GM21619 (cell line): ENCODE results near the gene HOATZ.

Experiments
- ATAC-seq: cut with Tn5 transposase; IDR thresholded peaks from one replicate; pipeline ENCODE4 v1.9.1; 2021; ENCODE audit not compliant: unreplicated experiment

Gene HOATZ

DNA sequence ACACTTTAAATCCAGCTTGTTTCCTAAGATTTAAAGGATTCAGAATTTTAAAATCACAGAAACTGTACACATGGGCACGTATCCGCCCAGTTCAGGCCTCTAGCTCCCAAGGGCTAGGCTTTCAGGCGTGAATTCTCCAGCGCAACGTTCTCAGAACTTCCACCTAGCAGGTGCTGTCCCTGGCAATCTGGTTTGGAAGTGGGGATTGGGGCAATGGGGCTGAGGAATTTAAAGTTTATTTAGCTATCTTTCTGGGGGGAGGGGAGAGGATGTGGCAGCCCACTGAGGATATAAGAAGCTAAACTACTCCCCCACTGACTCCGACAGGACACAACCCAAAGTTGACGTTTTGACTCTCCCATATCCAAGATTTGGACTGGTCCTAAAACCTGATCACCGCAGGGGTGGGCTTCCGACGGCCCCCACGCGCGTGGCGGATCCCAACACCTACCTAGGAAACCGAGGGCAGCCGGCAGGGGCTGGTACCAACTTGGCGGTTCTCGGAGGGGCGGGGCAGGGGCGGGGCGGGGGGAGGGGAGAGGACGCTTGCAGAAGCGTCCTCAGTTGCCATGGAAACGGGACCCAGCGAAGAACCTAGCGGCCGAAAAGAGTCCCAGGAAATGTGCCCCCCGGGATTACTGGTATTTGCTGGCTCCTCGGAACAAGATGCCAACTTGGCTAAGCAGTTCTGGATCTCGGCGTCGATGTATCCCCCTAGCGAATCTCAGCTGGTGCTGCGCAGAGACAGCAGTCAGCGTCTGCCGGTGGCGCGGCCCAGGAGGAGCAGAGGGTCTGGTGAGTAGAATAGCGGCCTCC is at the start of gene HOATZ:
Gene HOATZ (plus strand): TSS at position 563 of the 816 bp plus-strand sequence. CDS start 7 bp downstream, at position 570.
- no peak for ATAC-seq

GRCh38 chr11:111465400-111465799 is 49.2 kb upstream of the HOATZ start:
- ATAC-seq: no peak

- no peak for ATAC-seq
Measured at GRCh38 chr11:111466615-111467014, 48.0 kb upstream of the HOATZ start.

DNA sequence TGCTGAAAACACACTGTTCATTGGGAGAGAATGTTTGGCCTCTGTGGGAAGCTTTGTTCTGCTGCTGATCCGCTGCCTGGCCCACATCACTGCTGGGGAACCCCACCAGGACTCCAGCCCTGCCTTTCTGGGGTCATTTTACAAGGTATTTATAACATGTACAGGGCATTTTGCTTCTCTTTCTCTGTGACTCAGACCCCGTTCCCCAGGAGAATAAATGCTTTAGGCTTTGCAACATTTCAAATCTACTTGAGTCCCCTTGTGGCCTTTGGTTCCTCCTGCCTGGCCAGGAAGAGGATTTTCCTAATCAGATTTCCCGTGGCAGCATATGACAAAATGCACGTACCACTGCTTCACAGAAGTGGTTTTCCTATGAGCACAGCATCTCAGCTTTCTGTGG is 45.4 kb upstream of the HOATZ start:
- no peak for ATAC-seq

GRCh38 chr11:111472228-111472627 is 42.4 kb upstream of the HOATZ start:
- ATAC-seq: no peak

- ATAC-seq: no peak
Measured at GRCh38 chr11:111474432-111474831, 40.1 kb upstream of the HOATZ start.

DNA sequence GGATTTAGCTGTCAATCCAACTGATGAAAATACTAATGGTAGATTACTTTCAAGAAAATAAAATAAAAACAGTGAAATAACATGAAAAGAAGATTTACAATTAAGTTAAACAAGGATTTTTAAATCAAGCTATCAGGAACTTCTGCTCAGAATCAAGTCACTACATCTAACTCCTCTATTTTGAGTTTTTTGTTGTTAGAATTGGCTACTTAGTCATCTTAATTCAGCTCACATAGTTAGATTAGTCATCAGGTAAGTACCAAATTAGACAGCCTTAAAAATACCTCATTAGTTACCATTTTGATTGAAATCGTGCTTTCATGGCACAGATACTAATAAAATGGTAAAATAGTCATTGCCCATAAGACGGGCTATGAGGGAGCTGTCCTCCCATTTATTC is 38.2 kb upstream of the HOATZ start:
- ATAC-seq: no peak

- no peak for ATAC-seq
Measured at GRCh38 chr11:111476956-111477355, 37.6 kb upstream of the HOATZ start.

GRCh38 chr11:111477898-111478297 is 36.7 kb upstream of the HOATZ start:
- ATAC-seq: no peak

GRCh38 chr11:111479666-111480065 is 34.9 kb upstream of the HOATZ start:
- no peak for ATAC-seq

DNA sequence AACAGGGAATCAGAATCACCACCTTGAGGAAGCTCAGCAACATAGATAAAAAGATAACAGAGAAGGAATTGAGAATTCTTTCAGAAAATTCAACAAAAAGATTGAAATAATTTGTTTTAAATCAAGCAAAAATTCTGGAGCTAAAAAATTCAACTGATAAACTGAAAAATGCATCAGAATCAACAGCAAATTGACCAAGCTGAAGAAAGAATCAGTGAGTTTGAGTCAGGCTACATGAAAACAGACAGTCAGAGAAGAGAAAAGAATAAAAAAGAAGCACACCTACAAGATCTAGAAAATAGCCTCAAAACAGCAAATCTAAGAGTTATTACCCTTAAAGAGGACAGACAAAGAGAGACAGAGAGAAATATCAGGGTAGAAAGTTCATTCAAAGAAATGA is 31.1 kb upstream of the HOATZ start:
- ATAC-seq: no peak

DNA sequence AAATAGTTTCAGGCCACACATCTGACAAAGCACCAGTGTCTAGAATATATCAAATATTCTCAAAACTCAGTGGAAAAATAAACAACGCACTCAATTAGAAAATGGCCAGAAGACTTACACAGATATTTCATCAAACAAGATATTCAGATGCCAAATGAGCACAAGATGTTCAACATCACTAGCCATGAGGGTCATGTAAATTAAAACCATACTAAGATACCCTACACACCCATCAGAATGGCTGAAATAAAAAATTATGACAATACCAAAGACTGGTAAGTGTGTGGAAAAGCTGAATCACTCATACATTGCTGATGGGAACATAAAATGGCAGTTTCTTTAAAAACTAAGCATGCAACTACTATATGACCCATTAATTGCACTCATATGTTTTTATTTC is 24.1 kb upstream of the HOATZ start:
- ATAC-seq: no peak

DNA sequence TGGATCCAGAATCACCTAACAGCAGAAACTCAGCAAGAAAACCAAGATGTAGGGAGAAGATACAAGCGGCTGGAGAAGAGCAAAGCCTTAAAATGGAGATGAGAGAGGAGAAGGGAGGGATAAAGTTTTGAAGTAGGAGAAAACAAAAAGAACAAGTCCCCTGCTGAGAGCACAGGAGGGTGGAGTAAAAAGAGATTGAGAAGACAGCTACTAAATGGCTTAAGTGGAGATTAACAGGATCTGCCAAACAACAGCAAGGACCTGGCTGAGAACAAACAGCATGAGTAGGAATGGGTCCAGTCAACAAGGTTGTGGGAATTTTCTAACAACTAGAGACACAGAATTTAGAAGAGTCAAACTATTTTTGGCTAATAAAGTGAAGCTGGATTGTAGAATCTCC is 20.5 kb upstream of the HOATZ start:
- ATAC-seq: no peak

- ATAC-seq: no peak
Measured at GRCh38 chr11:111499483-111499882, 15.1 kb upstream of the HOATZ start.

DNA sequence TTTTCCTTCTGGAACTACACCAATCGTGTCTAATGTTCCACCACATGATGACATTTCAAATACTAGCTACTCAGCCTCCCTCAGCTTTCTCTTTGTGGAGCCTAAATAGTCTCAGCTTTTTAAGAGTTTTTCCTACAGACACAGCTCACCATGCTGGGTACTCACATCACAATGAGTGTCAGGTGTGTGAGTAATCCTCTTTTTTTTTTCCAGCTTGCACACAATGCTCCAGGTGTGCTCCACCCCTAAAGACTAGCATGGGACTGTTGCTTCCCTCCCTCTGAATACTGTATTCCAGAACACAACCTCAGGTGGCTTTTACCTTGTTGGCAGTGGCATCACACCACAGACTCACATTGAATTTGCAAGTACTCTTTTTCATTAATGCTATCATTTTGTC is 14.1 kb upstream of the HOATZ start:
- no peak for ATAC-seq

DNA sequence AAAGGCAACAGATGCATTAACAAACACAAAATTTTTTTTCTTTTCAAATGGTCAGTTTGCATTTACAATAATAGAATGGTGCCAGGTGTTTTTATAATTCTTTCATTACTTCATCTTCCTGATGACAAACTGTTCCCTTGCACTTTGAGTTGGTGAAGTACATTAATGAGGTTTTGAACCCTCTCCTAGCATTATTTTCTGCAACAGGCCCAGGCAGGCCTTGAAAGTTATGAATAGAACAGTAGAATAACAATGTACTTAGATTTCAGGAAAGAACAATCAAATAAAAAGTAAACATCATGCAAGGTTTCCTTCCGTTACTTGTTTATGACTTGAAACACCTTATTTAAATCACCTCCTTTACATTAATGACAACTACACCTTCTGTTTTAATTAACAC is 12.0 kb upstream of the HOATZ start:
- no peak for ATAC-seq

DNA sequence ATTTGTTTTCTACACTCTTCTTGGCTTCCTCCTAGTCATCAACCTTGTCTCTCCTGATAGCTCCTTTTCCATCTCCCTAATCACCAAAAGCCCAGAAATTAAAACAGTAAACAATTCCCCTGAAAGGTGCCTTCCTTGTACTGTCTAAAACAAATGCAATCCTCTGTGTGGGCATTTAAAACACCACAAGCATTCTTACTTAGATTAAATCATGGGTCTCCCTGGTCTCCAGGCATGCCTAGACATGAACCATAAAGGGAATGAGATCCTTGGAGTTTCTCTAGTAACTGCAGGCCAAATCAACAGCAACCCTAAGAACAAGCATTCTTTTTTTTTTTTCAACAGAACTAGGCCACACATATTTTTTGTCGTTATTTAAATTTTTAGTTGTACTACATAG is 4.3 kb upstream of the HOATZ start:
- no peak for ATAC-seq

DNA sequence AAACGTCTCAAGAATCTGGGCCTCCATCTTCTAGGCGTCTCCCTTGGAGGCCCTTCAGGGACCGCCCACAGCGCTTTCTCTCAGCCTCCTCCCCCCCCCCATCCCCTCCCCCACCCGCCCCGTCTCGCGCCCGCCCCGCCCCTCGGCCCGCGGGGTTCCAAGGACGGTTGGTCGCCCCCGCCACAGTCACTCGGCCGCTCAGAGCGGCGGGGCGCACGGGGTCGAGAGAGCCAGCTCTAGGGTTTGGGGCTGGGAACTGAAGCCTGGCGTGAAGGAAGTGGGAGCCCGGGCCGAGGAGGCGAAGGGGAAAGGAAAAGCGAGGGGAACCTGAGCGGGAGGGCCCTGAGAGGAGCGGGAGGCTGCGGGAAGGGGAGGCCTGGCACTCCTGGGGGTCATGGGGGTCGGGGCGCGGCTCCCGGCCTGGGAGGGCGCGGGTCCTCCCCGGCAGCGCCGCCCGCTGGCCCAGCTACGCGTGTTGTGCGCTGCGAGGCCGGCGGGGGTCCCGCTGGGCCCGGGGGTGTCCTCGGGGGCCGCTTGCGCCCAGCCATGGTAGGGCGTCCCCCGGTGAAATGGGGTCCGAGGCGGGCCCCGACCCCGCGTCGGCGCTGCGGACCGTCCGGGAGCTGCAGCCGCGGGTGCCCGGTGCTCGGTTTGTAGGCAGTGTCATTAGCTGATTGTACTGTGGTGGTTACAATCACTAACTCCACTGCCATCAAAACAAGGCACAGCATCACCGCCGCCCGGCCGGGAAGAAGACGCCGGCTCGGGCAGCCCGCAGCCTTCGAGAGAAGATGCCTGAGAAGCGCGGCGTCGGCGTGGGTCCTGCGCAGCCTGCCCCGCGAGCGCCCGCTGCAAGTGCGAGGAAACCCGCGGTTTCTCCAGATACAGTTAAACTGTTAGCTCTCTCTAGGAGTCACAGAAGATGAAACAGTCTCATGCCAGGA is 2.0 kb upstream of the HOATZ start, which contains the start of gene BTG4:
Gene BTG4 (minus strand): TSS at position 91 of the 944 bp plus-strand sequence. CDS start 13,610 bp downstream, outside the sequence.
- ATAC-seq: no peak

GRCh38 chr11:111513240-111513605 is 1.4 kb upstream of the HOATZ start:
- no peak for ATAC-seq

DNA sequence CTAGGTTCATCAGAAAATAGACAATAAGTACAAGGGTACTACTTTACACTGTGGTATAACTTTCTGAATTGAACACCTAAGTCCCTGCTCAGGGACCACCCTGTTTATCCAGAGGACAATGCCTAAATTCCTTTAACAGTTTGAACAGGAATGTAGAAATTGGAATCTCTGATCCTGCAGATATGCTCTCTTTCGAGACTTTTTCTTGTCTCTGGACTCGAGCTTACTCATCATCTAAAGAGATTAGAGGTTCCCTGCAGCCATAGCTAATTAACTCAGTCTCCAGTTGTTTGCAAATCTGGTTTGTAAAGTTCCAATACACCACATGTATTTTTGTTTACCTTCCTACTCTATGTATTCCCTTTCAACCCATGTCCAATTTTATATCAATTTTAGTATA is 1.0 kb downstream of the HOATZ start:
- ATAC-seq: no peak

GRCh38 chr11:111518668-111519067 is 4.1 kb downstream of the HOATZ start:
- no peak for ATAC-seq

- ATAC-seq: no peak
Measured at GRCh38 chr11:111520560-111520959, 6.0 kb downstream of the HOATZ start.
